HepG2 (cell line): ENCODE results near the gene SLC29A2. TPM values are rescaled to one million over a fixed set of nuclear protein-coding genes. Genes with fewer than 3 reads are reported as not detected.
A peak's percentile ranks its signal among the peaks of the same experiment; 100 is the strongest.

Experiments used
- CEBPB ChIP-seq: IDR thresholded peaks from 2 replicates; pipeline ENCODE4 v1.6.1; 2011; ENCODE audit warnings: low read depth, low read length, improper control_type of control experiment, borderline replicate concordance
- CEBPG ChIP-seq: IDR thresholded peaks from 2 replicates; pipeline ENCODE4 v1.6.1; 2016
- CREM ChIP-seq, 2 experiments: sonication (generic) in 1 of 2; formaldehyde crosslinking in 1 of 2; IDR thresholded peaks; 2 replicates each; pipeline versions ENCODE4 v1.4.0 to v1.6.1; 2016 to 2020; ENCODE audit warnings: antibody characterized with exemption in 1 of 2, mild to moderate bottlenecking in 1 of 2, missing genetic modification reagents in 1 of 2
- HMGXB4 ChIP-seq, 2 experiments: sonication (generic) in 1 of 2; formaldehyde crosslinking in 1 of 2; IDR thresholded peaks; 2 replicates each; pipeline versions ENCODE4 v1.4.0 to v1.6.1; 2018 to 2020; ENCODE audit warnings: missing genetic modification reagents in 2 of 2, borderline replicate concordance in 1 of 2, low read depth in 1 of 2, mild to moderate bottlenecking in 1 of 2, missing biosample characterization in 1 of 2
- HOMEZ ChIP-seq: IDR thresholded peaks from 2 replicates; pipeline ENCODE4 v1.6.1; 2016; ENCODE audit warnings: low read depth
- IKZF5 ChIP-seq: IDR thresholded peaks from 2 replicates; pipeline ENCODE4 v1.6.1; 2018; ENCODE audit warnings: missing genetic modification reagents, mild to moderate bottlenecking, missing compliant biosample characterization
- MIER2 ChIP-seq: IDR thresholded peaks from 2 replicates; pipeline ENCODE4 v1.6.1; 2016; ENCODE audit warnings: missing biosample characterization, missing genetic modification reagents
- NRL ChIP-seq: sonication (generic); formaldehyde crosslinking; IDR thresholded peaks from 2 replicates; pipeline ENCODE4 v1.5.0; 2020; ENCODE audit warnings: missing genetic modification reagents, mild to moderate bottlenecking, moderate library complexity, borderline replicate concordance
- POGZ ChIP-seq: sonication (generic); formaldehyde crosslinking; IDR thresholded peaks from 2 replicates; pipeline ENCODE4 v1.4.0; 2020; ENCODE audit warnings: mild to moderate bottlenecking, missing genetic modification reagents
- SAP130 ChIP-seq: IDR thresholded peaks from 2 replicates; pipeline ENCODE4 v1.6.1; 2016; ENCODE audit warnings: low read depth
- STAG1 ChIP-seq: sonication (generic); formaldehyde crosslinking; IDR thresholded peaks from 2 replicates; pipeline ENCODE4 v1.4.0; 2020; ENCODE audit warnings: missing genetic modification reagents
- XRCC5 ChIP-seq: fragments of 200-400 bp; formaldehyde crosslinking; optimal IDR thresholded peaks from 2 replicates; pipeline ENCODE3; 2017; ENCODE audit warnings: mild to moderate bottlenecking, low read length
- ZBTB4 ChIP-seq: sonication (generic); formaldehyde crosslinking; IDR thresholded peaks from 2 replicates; pipeline ENCODE4 v1.4.0; 2020; ENCODE audit warnings: missing genetic modification reagents, mild to moderate bottlenecking, borderline replicate concordance
- ZFP36L2 ChIP-seq: sonication (generic); formaldehyde crosslinking; IDR thresholded peaks from 2 replicates; pipeline ENCODE4 v1.4.0; 2020; ENCODE audit warnings: missing genetic modification reagents
- ZMYM3 ChIP-seq: sonication (generic); formaldehyde crosslinking; IDR thresholded peaks from 2 replicates; pipeline ENCODE4 v1.5.1; 2020; ENCODE audit warnings: mild to moderate bottlenecking, missing genetic modification reagents
- ZNF225 ChIP-seq: sonication (generic); formaldehyde crosslinking; IDR thresholded peaks from 2 replicates; pipeline ENCODE4 v1.4.0; 2020; ENCODE audit warnings: mild to moderate bottlenecking, missing genetic modification reagents
- ZNF501 ChIP-seq: sonication (generic); formaldehyde crosslinking; IDR thresholded peaks from 2 replicates; pipeline ENCODE4 v1.5.1; 2020; ENCODE audit warnings: mild to moderate bottlenecking, moderate library complexity, missing genetic modification reagents
- ZNF792 ChIP-seq: IDR thresholded peaks from 2 replicates; pipeline ENCODE4 v1.6.1; 2016
- polyA plus RNA-seq, 8 experiments: library from polyadenylated mRNA; depleted of rRNA in 3 of 8; stranded (reverse) in 7 of 8; unstranded in 1 of 8; fragments of >200 nt; fragmentation: Illumina TruSeq in 4 of 8; extraction: Trizol in 4 of 8; gene quantifications; 2 replicates each; pipeline versions ENCODE4 v1.2.1 to v1.2.3, GENCODE V29; 2011 to 2016; ENCODE audit warnings: low read depth in 4 of 8, missing spikeins in 1 of 8, mixed read lengths in 1 of 8; ENCODE audit not compliant: insufficient read depth in 1 of 8
- total RNA-seq, 5 experiments: library from RNA; depleted of rRNA; stranded (reverse); fragments of >200 nt; fragmentation: Illumina TruSeq; extraction: Trizol; gene quantifications; 2 replicates each; pipeline ENCODE4 v1.2.3, GENCODE V29; 2016; ENCODE audit warnings: low read depth in 1 of 5
- TF ChIP-seq, protein P1 (sequence below): sonication (generic); formaldehyde crosslinking; IDR thresholded peaks from 2 replicates; pipeline ENCODE4 v1.5.0; 2020; ENCODE audit warnings: mild to moderate bottlenecking, missing genetic modification reagents, moderate library complexity

The SLC29A2 gene
- total and polyA plus RNA-seq, 2 of the 13 experiments (the other 11 are each of a cell fraction or from before 2014, with no cell fraction given), result 0.63 to 0.66 TPM

DNA sequence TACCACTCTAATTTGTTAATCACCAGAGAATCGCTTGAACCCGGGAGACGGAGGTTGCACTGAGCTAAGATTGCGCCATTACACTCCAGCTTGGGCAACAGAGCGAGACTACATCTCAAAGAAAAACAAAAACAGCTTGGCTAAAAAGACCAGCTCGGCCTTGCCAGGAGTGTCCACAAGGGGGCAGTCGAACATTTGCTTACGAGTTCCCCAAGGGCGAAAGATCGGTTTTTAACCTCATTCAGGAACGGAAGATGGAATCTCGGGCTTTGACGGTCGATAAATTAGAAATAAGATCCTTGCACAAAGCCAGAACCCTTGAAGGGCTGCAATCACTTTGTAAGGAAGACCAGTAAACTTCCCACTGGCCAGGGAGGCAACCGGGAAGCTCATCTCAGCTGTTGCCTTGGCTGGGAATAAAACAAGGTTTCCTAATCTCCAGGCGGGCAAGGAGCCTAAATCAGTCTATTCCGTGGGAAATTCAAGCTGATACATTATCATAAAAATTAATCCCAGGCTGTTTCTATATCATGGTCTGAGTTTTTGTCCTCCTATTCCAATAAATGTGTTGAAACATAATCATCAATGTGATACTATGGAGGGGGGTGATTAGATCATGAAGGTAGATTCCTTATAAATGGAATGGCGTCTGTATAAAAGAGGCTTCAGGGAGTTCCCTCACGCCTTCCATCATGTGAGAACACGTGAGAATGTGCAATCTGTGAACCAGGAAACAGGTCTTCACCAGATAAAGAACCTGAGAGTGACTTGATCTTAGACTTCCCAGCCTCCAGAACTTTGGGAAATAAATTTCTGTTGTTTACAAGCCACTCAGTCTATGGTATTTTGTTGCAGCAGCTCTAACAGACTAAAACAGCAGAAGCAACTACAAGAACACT, 14.9 kb upstream of the SLC29A2 start (continued):
- TF ChIP-seq XRCC5 (peak; percentile 68), ZFP36L2 (CRISPR knock-in tag) (no peak), ZBTB4 (CRISPR knock-in tag) (no peak), ZNF501 (CRISPR knock-in tag) (peak; percentile 30; the same call in 1 of the 2 replicates), SAP130 (CRISPR knock-in tag) (peak; percentile 32), ZNF792 (CRISPR knock-in tag) (0 out of 2 replicates have a peak, but pooled peaks have one; percentile 30), POGZ (CRISPR knock-in tag) (0 out of 2 replicates have a peak, but pooled peaks have one; percentile 14), ZNF225 (no peak), HMGXB4 (CRISPR knock-in tag; IDR thresholded peaks at IDR 0.05; ENCODE audit: borderline replicate concordance in 1 of 2, low read depth in 1 of 2) (peak; percentile 22 to 54; a peak in 1 of 4 replicates), CEBPB (peak; percentile 88), MIER2 (CRISPR knock-in tag) (0 out of 2 replicates have a peak, but pooled peaks have one; percentile 32), ZMYM3 (0 out of 2 replicates have a peak, but pooled peaks have one; percentile 31), IKZF5 (0 out of 2 replicates have a peak, but pooled peaks have one; percentile 29), HOMEZ (CRISPR knock-in tag) (peak; percentile 33; the same call in 1 of the 2 replicates), NRL (CRISPR knock-in tag) (no peak), CEBPG (peak; percentile 60; the same call in 1 of the 2 replicates), CREM (IDR thresholded peaks at IDR 0.05) (peak; percentile 25; the same call in 1 of the 2 replicates), CREM (CRISPR knock-in tag; IDR thresholded peaks at IDR 0.05) (no peak), STAG1 (CRISPR knock-in tag) (peak; percentile 59)
- TF ChIP-seq, protein P1, sequence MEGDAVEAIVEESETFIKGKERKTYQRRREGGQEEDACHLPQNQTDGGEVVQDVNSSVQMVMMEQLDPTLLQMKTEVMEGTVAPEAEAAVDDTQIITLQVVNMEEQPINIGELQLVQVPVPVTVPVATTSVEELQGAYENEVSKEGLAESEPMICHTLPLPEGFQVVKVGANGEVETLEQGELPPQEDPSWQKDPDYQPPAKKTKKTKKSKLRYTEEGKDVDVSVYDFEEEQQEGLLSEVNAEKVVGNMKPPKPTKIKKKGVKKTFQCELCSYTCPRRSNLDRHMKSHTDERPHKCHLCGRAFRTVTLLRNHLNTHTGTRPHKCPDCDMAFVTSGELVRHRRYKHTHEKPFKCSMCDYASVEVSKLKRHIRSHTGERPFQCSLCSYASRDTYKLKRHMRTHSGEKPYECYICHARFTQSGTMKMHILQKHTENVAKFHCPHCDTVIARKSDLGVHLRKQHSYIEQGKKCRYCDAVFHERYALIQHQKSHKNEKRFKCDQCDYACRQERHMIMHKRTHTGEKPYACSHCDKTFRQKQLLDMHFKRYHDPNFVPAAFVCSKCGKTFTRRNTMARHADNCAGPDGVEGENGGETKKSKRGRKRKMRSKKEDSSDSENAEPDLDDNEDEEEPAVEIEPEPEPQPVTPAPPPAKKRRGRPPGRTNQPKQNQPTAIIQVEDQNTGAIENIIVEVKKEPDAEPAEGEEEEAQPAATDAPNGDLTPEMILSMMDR (CRISPR knock-in tag), result peak; percentile 85
